Hematopoietic multipotent progenitor cell treated with erythropoietin and hydrocortisone succinate and interleukin-3 and kit ligand, for 17 days (in vitro differentiated cells): ENCODE data around the gene KRT78.

Experiments
- DNase-seq: peaks from one replicate; pipeline ENCODE4 v3.0.0-alpha.2; 2015; ENCODE audit warnings: low spot score

Gene KRT78

DNA sequence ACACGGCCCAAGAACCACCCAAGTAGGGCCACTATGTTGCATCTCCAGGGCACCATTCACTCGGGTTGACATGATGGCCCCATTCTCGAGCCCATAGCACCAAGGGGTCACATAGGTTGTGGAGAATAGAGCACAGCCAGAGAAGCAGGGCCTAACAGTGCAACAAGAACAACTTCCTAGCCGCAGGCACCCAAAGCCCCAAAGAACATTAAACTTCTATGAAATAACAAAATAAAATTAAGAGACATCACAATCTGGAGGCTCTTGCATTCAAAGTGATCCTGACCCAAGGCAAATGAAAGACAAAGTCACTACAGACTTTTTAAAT is 36.8 kb downstream of the KRT78 start:
- no peak for DNase-seq

DNA sequence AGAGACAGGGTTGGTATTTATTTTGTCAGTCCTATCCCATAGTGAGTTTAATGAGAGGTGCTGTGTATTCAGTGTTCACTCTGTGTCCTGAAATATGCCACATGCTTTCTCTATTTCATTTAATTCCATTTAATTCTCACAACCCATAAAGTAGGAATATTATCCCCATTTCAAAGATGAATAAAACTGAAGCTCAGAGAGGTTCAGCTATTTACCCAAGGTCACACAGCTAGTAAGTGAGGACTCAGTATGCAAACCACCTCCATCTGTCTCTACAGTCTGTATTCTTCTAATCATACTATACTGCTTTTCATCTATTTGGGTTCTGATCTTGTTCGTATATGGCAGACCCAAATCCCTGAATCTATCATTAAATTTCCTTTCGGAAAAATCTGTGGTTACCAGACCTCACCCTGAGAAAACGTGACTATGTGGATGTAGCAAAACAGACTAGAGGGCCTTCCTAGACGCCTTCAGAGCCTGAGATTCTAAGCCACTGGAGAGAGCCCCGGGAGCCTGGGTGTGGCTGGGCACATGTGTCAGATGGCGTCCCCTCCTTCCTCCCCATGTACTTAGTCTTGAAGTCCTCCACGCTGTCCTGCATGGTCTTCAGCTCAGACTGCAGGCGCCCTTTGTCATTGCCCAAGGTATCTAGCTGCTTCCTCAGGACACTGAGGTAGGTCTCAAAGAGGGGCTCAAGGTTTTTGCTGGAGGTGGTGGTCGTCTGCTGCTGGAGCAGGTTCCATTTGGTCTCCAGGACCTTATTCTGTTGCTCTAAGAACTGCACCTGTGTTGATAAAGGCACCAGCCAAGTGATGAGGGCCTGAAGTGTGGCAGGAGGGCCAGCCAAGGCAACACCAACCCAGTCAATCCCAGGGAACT is 37.4 kb downstream of the KRT78 start:
- no peak for DNase-seq

DNA sequence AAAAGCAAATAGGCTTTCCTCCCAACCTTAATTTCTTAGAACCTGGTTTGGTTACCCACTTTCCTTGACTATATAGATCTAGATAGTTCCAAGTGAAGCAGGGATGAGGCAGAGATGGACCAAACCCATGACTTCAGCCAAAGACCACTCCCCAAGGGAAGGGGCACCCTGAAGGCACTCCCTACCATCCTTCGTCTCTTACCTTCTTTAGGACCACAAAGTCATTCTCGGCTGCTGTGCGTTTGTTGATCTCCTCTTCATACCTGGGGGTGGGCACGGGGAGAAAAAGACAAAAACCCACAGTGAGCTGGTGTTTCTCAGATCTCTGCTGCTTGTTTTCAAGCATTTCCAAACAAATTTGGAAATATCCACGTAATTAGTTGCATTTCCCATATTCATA is 38.2 kb downstream of the KRT78 start:
- no peak for DNase-seq

GRCh38 chr12:52809166-52809565 is 39.6 kb downstream of the KRT78 start:
- no peak for DNase-seq

DNA sequence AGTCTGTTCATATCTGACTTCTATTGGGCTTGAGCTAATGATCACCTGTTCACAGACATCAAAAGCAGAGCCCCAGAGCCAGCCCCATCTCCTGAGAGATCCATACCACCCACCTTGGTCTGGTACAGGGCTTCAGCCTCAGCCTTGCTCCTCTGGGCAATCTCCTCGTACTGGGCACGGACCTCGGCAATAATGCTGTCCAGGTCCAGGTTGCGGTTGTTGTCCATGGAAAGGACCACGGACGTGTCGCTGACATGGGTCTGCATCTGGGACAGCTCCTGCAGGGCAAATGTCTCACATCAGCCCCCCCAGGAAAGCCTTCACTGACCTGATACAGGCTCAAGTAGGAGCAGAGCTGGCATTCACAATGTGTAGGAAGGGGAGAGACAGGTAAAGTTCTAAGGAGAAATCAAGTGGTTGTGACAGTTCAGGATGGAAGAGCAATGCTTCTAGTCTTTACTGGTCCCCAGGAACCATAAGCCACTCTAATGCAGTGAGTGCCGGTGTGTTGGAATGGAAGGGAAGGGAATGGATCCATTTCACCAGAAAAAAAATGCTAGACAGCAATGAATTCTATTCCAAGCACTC is 40.1 kb downstream of the KRT78 start:
- DNase-seq = no peak

DNA sequence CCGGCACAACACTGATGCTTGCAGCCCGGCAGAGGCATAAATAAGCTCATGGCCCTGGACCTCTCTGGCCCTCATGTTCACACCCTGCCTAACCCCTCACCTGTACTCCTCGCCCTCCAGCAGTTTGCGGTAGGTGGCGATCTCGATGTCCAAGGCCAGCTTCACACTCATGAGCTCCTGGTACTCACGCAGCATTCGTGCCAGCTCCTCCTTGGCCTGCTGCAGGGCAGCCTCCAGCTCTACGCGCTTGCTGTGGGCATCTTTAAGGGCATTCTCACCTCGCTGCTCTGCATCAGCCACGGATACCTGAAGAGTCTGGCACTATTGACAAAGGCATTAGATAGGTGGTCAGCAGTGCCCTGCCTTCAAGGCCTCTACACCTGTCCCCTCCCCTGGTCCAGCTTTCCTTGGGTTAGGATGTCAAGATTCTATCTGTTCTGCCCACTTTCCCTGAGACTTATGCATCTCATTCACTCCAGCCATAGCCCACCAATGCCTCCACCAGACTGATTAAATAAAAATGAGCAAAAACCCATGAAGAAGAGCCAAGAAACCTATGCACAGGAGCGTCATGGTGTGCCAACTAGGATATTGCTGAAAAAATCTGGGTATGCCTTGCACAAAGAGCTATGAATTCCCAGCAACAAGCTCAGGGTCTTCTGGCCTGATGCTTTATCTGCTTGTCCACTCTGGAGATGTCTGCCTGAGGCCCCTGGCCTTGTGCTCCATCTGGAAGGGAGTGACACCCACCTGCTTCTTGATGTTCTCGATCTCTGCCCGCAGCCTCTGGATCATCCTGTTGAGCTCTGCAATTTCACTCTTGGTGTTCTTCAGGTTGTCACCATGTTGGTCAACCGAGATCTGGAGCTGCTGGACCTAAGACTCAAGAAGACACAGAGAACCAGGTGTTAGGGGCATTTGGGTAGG is 41.0 kb downstream of the KRT78 start:
- no peak for DNase-seq

- DNase-seq = no peak
Observed at GRCh38 chr12:52806821-52807543, 41.8 kb downstream of the KRT78 start.

GRCh38 chr12:52806169-52806811 is 42.5 kb downstream of the KRT78 start:
- DNase-seq = no peak

GRCh38 chr12:52805739-52806138 is 43.1 kb downstream of the KRT78 start:
- no peak for DNase-seq

- no peak for DNase-seq
Observed at GRCh38 chr12:52805000-52805399, 43.8 kb downstream of the KRT78 start.

DNA sequence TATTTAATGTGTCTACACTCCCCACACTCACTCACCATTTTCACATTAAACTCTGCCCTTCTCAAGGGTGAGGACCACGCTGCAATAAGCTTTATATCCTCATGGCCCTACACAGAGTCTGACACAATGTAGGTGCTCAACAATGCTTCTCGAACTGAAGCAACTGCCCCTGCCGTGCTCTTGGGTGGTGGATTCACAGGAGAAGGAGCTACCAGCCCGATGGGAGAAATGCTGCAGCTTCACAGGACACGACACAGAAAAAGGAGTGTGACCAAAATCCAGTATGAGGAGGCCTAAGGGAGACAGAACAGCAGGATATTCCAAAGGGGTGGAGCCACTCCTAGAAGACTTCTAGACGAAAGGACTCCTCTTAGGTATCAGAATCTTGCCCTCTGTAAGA is 46.4 kb downstream of the KRT78 start:
- no peak for DNase-seq

GRCh38 chr12:52801773-52802172 is 47.0 kb downstream of the KRT78 start:
- no peak for DNase-seq

DNA sequence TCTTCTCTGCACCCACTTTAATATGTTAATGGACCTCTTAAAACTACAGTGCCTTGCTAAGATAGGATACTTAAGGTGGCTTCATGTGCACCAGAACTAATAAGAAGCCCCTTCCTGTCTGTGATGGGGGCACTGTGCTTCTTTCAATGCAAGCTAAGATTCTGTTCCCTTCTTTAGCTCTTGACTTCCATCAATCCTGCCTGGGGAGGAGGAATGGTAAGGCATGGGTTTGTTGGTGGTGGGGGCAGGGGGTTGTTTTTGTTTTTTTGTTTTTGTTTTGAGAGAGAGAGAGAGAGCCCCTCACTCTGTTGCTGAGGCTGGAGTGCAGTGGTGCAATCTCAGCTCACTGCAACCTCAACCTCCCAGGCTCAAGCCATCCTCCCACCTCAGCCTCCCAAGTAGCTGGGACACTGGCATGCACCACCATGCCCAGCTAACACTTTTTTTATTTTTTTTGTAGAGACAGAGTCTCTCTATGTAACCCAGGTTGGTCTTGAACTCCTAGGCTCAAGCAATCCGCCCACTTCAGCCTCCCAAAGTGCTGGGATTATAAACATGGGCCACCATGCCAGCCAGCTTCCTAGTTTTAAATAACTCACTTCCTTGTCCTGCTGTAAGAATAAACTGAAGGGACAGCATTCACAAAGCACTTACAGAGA is 48.4 kb downstream of the KRT78 start:
- no peak for DNase-seq

DNA sequence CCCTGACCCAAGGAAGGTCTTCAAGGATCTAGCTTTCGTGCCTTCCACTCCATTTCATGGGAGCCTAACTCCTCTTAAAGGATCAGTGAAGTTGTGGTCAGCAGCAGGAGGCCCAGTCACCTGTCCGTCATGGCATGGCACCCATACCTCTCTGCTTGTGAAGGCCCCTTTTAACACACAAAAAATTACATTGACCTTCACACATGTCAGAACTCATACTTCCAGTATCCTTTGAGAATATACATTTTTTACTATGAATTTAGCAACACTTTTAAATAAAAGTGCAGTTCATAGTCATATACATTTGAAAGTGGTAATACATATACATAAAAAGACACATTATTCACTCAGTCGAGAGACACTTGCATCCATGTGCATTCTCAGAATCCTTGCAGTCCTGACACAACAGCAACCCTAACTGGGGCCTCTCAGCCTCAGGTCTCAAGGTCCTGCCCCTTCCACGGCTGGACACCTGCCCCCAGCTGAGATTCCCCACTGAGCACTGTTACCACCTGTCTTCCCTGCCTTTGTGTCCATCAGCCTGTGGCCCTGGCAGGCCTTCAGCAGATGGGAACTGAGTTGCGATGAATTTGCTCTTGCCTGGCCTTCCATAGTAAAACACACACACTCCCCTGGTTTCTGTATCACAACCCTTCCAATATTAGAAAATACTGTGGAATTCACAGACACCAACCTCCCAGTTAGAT is 49.1 kb downstream of the KRT78 start:
- no peak for DNase-seq

DNA sequence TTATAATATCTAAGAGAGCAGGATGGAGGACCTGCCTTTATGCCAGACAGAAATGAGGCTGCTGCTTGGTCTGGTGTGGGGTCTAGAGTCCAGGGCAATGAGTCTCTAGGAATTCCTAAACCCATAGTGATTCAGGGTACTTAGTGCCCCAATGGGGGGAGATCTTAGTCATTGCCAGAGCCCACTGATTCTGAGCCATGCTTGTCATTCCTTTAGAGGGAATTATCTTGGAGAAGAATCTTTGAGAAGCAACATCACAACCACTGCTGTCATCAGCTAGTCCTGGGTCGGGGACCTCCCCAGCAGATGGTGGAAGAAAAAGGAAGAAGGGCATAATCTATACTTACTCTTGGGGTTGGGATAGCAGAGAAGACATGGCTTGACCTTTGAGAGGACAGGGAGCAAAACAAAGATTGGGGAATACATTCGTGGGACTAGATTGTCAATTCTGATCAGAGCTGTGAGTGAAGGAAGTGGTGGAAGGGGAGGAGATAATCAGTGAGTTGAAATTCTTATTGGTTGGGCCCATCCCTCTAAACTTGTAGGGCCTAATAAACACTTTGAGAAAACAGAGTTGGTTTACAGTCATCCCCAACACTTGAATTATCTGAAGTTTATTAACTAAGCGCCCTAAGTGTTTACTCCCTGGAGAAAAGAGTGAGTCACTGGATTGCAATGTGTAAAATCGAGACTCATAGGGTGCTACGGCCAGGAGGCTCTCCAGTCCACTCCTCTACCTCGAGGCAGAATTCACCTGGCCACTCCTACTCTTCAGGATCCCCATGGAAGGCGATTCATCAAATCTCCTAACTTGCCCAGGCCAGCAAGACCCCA is 49.9 kb downstream of the KRT78 start:
- peak; percentile 25 for DNase-seq

DNA sequence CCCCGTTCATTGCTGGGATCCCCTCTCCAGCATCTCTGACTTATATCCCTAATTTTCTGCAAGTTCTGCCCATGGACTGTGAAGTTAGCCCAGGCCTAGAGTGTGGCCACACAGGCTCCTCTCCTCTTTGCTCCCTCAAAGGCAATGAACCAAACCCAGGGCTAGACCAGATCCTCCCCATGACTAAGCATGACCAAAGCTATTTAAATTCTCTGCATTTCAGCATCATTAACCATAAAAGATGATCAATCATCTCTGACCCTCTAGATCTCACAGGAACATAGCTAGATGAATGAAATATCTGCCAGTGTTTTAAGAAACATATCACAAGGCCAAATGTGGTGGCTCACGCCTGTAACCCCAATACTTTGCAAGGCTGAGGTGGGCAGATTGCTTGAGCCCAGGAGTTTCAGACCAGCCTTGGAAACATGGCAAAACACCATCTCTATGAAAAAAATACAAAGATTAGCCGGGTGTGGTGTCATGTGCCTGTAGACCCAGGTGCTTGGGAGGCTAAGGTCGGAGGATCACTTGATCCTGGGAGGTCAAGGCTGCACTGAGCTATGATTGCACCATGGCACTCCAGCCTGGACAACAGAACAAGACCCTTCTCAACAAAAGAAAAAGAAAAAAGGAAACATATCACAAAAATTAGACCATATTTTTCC is 50.7 kb downstream of the KRT78 start:
- peak; percentile 69 for DNase-seq

- no peak for DNase-seq
Observed at GRCh38 chr12:52797529-52797894, 51.3 kb downstream of the KRT78 start.

- DNase-seq = peak; percentile 79
Observed at GRCh38 chr12:52796839-52797528, 51.8 kb downstream of the KRT78 start.
